HT1080 (cell line): ENCODE measurements around the gene OR52J3. TPM values are rescaled to one million over a fixed set of nuclear protein-coding genes. Genes with fewer than 3 reads are reported as not detected.

Experiments used
- DNase-seq: peaks from one replicate; pipeline ENCODE4 v3.0.0-alpha.2; 2015; ENCODE audit warnings: low read depth
- total RNA-seq: library from RNA; depleted of rRNA; stranded (reverse); fragments of >200 nt; shearing (Covaris generic); gene quantifications from 2 replicates; pipeline ENCODE4 v1.2.3, GENCODE V29; 2014; rRNA removed

OR52J3 gene
- total RNA-seq, 1 experiment from 2014 or later: not detected

DNA sequence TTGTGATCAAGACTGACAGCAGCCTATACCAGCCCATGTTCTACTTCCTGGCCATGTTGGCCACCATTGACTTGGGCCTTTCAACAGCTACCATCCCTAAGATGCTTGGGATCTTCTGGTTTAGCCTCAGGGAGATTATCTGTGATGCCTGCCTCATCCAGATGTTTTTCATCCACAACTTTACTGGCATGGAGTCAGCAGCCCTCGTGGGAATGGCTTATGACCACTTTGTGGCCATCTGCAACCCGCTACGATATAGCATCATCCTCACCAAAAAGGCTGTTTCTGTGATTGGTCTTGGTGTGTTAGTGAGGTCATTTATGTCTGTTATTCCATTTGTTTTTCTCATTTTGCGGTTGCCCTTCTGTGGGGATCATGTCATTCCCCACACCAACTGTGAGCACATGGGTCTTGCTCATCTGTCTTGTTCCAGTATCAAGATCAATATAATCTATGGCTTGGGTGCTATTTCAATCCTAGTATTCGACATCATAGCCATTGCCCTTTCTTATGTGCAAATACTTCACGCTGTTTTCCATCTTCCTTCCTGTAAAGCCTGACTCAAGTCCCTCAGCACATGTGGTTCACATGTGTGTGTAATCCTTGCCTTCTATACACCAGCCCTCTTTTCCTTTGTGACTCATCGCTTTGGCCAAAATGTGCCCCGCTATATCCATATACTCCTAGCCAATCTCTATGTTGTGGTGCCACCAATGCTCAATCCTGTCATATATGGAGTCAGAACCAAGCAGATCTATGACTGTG lies 46.7 kb downstream of the OR52J3 start:
- DNase-seq: peak; percentile 64

DNA sequence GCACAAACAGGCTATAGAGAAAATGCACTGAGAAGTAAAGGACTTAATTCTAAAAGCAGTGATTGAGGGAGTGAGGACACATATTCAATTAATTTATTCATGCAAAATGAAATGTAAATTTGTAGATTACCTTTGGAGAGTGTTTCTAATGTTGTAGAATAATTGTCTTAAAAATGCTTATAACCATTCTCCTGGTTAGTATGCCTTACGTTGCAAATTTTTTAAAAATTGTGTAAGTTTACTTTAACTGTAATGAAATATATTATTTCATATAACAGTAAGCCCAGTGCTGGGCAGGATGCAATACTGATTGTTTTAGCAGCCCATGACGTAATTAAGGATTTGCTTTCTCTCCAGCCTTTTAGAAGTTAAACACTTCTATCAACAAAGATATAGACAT lies 49.7 kb downstream of the OR52J3 start:
- no peak for DNase-seq

Other genes starting within 250 kb of the OR52J3 start
- not detected in 2 replicates for gene OR52R1, start 242.1 kb upstream of the OR52J3 start, total RNA-seq
- not detected in 2 replicates for gene OR51F2, start 225.2 kb upstream of the OR52J3 start, total RNA-seq
- gene OR51S1, start 197.3 kb upstream of the OR52J3 start, total RNA-seq: not detected in 2 replicates
- gene OR51T1, start 164.6 kb upstream of the OR52J3 start, total RNA-seq: not detected in 2 replicates
- gene OR51A7, start 142.7 kb upstream of the OR52J3 start, total RNA-seq: not detected in 2 replicates
- not detected in 2 replicates for gene OR51G2, start 127.2 kb upstream of the OR52J3 start, total RNA-seq
- not detected in 2 replicates for gene OR51G1, start 122.2 kb upstream of the OR52J3 start, total RNA-seq
- not detected in 2 replicates for gene OR51A4, start 98.9 kb upstream of the OR52J3 start, total RNA-seq
- not detected in 2 replicates for gene OR51A2, start 90.8 kb upstream of the OR52J3 start, total RNA-seq
- not detected in 2 replicates for gene OR51L1, start 51.7 kb upstream of the OR52J3 start, total RNA-seq
- not detected in 2 replicates for gene OR52E2, start 13.1 kb downstream of the OR52J3 start, total RNA-seq
- not detected in 2 replicates for gene OR52E1, start 23.0 kb downstream of the OR52J3 start, total RNA-seq
- not detected in 2 replicates for gene OR52A5, start 91.8 kb downstream of the OR52J3 start, total RNA-seq
- not detected in 2 replicates for gene OR52A1, start 108.2 kb downstream of the OR52J3 start, total RNA-seq
- not detected in 2 replicates for gene OR51V1, start 154.2 kb downstream of the OR52J3 start, total RNA-seq
- not detected in 2 replicates for gene HBB, start 180.5 kb downstream of the OR52J3 start, total RNA-seq
- gene HBD, start 188.0 kb downstream of the OR52J3 start, total RNA-seq: not detected in 2 replicates
- gene HBG1, start 203.3 kb downstream of the OR52J3 start, total RNA-seq: 0.31 TPM in 1 of 2 replicates, not detected in the other
- gene HBG2, start 208.3 kb downstream of the OR52J3 start, total RNA-seq: 15.1 and 19.5 TPM in 2 replicates
- gene HBE1, start 223.4 kb downstream of the OR52J3 start, total RNA-seq: 157 and 165 TPM in 2 replicates